Mucosa of descending colon (tissue), 3 donors: Measurements from ENCODE around the gene NDC80. TPM values are rescaled to one million over a fixed set of nuclear protein-coding genes. Genes with fewer than 3 reads are reported as not detected.

Experiments
- ATAC-seq: fragments of 200-7000 bp; cut with Tn5 transposase; one replicate; pipeline ENCODE4 v1.9.1; 2020; ENCODE audit warnings: mild to moderate bottlenecking, moderate library complexity
- DNase-seq, 3 donors: peaks; one replicate each; pipeline ENCODE4 v3.0.0-alpha.2; 2020
- H3K36me3 ChIP-seq: fragments of 200-600 bp; one replicate; pipeline ENCODE4 v1.8.0; 2021; ENCODE audit warnings: low read depth, mild to moderate bottlenecking
- H3K4me1 ChIP-seq: fragments of 200-600 bp; one replicate; pipeline ENCODE4 v1.8.0; 2021; ENCODE audit warnings: low read depth, mild to moderate bottlenecking
- H3K4me3 ChIP-seq: fragments of 200-600 bp; one replicate; pipeline ENCODE4 v1.8.0; 2021; ENCODE audit warnings: mild to moderate bottlenecking
- H3K9me3 ChIP-seq: fragments of 200-600 bp; one replicate; pipeline ENCODE4 v1.8.0; 2021; ENCODE audit warnings: mild to moderate bottlenecking
- intact Hi-C, 2 donors: fragments of 100-400 bp; cut with DNase I in 1 of 2; cut with micrococcal nuclease in 1 of 2; formaldehyde crosslinking; loops; one replicate each; pipeline versions ENCODE4 v1.11.0 to v1.11.1; 2022; cut with DNase I, micrococcal nuclease
- total RNA-seq, 3 donors: library from RNA; stranded (reverse); fragmentation: NEBNext Ultra II Directional in 2 of 3; extraction: Animal tissue kit (Norgen Biotek cat#: 25700) in 2 of 3; gene quantifications; one replicate each; pipeline versions ENCODE4 v1.2.1 to v1.2.4, GENCODE V29; 2021 to 2023
- TF ChIP-seq, protein P1 (sequence below): fragments of 200-600 bp; IDR thresholded peaks from one replicate; pipeline ENCODE4 v1.8.0; 2022; ENCODE audit warnings: antibody characterized with exemption, mild to moderate bottlenecking
- donor health status: DM: no; HTN: no; CAD: no; lungs with moderate emphysema.
- donor health status: DM: no; HTN: no; CAD: no.
- donor health status: DM: no; HTN: yes; CAD: no.

Gene NDC80
- total RNA-seq, 3 donors from 2014 or later, result 1.5 to 11.6 (median 3.1) TPM

DNA sequence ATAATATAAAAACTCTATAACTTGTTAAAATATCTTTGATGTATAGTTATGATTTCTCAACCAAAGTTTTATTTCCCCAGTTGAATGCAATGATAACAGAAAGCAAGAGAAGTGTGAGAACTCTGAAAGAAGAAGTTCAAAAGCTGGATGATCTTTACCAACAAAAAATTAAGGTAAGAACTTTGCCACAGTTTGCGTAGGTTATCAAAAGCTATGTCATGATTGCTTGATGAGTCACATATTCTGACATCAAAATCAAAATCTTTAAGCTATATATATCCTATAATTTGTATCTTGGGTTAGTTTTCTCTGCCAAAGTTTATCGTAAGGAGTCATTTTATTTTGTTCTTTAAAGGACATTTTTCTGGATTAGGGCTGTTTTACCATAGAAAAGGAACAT lies 35.0 kb downstream of the NDC80 start:
- ATAC-seq (no peak), DNase-seq (no peak)
- no peaks in the 10 kb centered on the region for H3K36me3 ChIP-seq
- no peaks in the 10 kb centered on the region for H3K4me1 ChIP-seq
- intact Hi-C loops, result no loop called here
- no peaks in the 10 kb centered on the region for H3K9me3 ChIP-seq
- TF ChIP-seq, protein P1, sequence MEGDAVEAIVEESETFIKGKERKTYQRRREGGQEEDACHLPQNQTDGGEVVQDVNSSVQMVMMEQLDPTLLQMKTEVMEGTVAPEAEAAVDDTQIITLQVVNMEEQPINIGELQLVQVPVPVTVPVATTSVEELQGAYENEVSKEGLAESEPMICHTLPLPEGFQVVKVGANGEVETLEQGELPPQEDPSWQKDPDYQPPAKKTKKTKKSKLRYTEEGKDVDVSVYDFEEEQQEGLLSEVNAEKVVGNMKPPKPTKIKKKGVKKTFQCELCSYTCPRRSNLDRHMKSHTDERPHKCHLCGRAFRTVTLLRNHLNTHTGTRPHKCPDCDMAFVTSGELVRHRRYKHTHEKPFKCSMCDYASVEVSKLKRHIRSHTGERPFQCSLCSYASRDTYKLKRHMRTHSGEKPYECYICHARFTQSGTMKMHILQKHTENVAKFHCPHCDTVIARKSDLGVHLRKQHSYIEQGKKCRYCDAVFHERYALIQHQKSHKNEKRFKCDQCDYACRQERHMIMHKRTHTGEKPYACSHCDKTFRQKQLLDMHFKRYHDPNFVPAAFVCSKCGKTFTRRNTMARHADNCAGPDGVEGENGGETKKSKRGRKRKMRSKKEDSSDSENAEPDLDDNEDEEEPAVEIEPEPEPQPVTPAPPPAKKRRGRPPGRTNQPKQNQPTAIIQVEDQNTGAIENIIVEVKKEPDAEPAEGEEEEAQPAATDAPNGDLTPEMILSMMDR, result no peak
- H3K4me3 ChIP-seq, result no peak overlapping the region

DNA sequence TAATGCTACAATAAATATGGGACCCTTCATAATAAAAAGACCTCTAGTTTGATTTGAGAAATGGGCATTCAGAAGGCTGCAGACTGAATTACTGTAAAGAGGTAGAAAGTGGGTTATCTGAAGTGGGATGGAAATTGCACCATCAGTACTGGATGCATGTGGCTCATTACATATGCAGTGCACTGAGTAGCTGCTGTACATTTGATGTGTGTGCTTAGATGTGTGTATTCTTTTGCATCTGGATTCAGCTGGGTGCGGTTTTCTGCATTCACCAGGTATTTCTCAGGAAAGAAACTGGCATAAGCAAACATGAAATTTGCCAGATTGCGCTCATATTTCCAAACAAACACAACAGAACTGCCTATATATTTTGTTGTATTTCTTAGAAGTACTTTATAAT lies 38.2 kb downstream of the NDC80 start:
- H3K36me3 ChIP-seq, result no peaks in the 10 kb centered on the region
- TF ChIP-seq, protein P1, result no peak
- no peaks in the 10 kb centered on the region for H3K9me3 ChIP-seq
- H3K4me1 ChIP-seq, result no peaks in the 10 kb centered on the region
- no peak overlapping the region for H3K4me3 ChIP-seq
- DNase-seq (no peak), ATAC-seq (no peak)
- intact Hi-C loops, result no loop called here

DNA sequence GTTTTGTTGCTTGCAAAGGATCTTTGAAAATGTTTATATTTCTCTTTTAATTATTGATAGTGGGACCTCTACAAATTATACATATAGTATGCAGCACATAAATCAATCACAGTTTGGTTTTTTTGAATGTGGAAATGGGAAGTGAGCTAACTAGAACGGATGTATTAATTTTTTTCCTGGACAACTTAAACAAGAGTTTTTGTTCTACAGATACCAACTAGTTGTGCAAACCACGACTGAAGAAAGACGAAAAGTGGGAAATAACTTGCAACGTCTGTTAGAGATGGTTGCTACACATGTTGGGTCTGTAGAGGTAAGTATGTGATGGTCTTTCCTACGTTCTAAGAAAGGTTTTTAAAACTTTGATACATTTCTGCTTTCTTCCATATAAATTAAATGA lies 39.2 kb downstream of the NDC80 start:
- Histone ChIP-seq H3K9me3 (no peaks in the 10 kb centered on the region), H3K4me3 (no peak overlapping the region), H3K4me1 (no peaks in the 10 kb centered on the region), H3K36me3 (no peaks in the 10 kb centered on the region)
- DNase-seq (no peak), ATAC-seq (no peak)
- TF ChIP-seq, protein P1, result no peak
- intact Hi-C loops, result no loop called here

DNA sequence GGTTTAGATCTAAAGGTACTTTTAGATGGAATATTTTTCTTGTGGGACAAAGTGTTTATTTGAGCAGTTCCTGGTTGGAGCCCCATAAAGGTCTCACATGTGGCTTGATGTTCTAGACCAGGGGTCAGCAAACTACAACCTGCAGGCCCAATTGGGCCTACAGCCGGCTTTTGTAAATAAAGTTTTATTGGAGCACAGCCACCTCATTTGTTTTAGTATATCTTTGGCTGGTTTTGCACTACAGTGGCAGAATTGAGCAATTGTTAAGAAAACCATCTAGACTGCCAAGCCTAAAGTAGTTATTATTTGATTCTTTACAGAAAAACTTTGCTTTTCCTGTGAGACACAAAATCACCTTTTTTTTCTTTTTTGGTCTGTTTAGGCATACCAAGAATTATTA lies 41.6 kb downstream of the NDC80 start:
- ATAC-seq, result no peak
- TF ChIP-seq, protein P1, result no peak
- intact Hi-C loops, result no loop called here
- no peaks in the 10 kb centered on the region for H3K9me3 ChIP-seq
- H3K36me3 ChIP-seq, result no peaks in the 10 kb centered on the region
- DNase-seq, result no peak
- no peak overlapping the region for H3K4me3 ChIP-seq
- H3K4me1 ChIP-seq, result no peaks in the 10 kb centered on the region

DNA sequence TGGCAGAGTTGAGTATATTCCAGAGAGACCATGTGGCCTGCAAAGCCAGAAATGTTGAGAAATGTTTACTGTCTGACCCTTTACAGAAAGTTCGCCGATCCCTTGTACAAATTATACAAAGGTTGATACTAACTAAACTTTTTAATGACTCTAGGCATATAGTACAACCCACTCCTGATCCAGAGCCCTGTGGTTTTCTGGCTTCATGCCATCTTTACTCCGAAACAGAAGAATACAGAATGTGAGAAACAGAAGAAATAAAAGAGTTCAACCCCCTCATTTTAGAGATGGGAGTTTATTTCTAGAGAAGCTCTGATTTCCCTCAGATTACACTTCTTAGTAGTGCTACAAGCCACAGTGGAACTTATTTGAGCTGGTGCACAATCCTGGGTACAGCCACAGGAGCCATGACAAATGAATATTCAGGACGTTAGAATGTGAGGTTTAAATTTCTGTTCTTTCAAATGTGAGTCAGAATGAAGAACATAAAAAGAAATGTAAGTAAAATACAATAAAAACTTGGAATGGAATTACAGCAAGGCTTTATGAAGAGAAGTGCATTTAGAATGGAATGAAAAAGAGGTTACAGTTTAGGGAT lies 46.1 kb downstream of the NDC80 start:
- Histone ChIP-seq H3K4me1 (no peaks in the 10 kb centered on the region), H3K9me3 (no peaks in the 10 kb centered on the region), H3K4me3 (no peak overlapping the region), H3K36me3 (no peaks in the 10 kb centered on the region)
- TF ChIP-seq, protein P1, result no peak
- ATAC-seq (no peak), DNase-seq (no peak)
- intact Hi-C loops, result no loop called here

DNA sequence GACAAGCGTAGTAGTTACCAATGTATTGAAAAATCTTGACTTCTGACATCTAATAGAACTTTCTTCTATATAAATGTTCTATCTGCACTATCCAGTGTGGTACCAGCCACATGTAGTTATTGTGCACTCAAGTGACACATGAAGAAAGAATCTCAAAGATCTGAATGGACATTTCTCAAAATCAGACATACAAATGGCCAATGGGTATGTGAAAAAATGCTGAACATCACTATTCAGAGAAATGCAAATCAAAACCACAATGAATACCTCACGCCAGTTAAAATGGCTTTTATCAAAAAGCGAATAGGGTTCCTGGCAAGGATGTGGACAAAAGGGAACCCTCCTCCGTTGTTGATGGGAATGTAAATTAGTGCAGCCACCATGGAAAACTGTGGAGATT lies 46.7 kb downstream of the NDC80 start:
- ATAC-seq (no peak), DNase-seq (no peak)
- Histone ChIP-seq H3K9me3 (no peaks in the 10 kb centered on the region), H3K4me1 (no peaks in the 10 kb centered on the region), H3K4me3 (no peak overlapping the region), H3K36me3 (no peaks in the 10 kb centered on the region)
- intact Hi-C loops, result no loop called here
- TF ChIP-seq, protein P1, result no peak
